ENCODE data around the gene TRDN.
"Not testable (repeated sequence)": the region's sequence is repeated elsewhere in the genome, so short reads cannot be mapped to it uniquely, and the experiment has no call there.

TRDN gene

DNA sequence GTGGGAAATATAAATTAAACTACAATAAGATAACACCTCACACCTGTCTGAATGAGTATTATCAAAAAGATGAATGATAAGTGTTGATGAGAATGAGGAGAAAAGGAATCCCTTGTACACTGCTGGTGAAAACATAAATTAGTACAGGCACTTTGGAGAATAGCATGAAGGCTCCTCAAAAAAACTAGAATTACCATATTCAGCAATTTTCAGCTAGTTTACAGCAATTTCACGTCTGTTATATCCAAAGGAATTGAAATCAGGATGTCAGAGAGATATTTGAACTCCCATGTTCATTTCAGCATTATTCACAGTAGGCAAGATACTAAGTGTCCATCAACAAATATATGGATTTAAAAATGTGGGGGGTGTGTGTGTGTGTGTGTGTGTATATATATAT lies 348.1 kb downstream of the TRDN start:
- DNase-seq (ENCODE audit: low read depth) = no peak

GRCh38 chr6:123276546-123276980 lies 360.2 kb downstream of the TRDN start:
- DNase-seq (ENCODE audit: low read depth) = no peak

GRCh38 chr6:123263981-123264380 lies 372.8 kb downstream of the TRDN start:
- DNase-seq (ENCODE audit: low read depth) = no peak

- DNase-seq (ENCODE audit: low read depth) = no peak
Measured at GRCh38 chr6:123240626-123241025, 396.1 kb downstream of the TRDN start.

DNA sequence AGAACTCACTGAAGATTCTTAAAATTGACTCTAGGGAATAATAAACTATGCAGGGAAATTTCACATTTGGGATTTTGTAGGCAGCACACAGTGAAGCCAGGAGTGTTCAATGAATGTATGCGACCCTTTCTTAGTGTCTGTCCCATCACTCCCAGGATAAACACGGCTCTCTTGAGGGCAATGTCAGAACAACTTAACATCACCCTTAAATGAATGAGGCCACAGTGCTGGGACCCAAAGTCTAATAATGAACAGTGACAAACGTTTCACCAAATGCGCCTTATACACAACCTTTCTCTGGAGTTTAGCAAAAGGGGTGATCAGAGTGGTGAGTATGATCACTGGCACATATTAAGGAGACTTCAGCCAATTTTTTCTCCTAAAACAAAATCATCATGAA lies 403.4 kb downstream of the TRDN start:
- DNase-seq (ENCODE audit: low read depth) = no peak

DNA sequence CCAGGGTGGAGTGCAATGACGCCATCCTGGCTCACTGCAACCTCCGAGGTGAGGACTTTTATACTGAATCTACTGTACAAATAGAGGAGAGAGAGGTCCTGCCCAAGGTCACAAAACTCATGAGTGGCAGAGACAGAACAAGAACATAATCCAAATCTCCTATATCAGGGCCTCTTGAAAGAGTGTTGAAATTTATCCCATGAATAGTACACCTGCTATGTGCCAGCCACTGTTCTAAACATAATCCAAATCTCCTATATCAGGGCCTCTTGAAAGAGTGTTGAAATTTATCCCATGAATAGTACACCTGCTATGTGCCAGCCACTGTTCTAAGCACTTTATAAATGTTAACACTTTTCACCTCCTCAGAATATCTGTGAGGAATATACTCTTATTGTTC lies 409.0 kb downstream of the TRDN start:
- not testable (repeated sequence) for DNase-seq (ENCODE audit: low read depth)

DNA sequence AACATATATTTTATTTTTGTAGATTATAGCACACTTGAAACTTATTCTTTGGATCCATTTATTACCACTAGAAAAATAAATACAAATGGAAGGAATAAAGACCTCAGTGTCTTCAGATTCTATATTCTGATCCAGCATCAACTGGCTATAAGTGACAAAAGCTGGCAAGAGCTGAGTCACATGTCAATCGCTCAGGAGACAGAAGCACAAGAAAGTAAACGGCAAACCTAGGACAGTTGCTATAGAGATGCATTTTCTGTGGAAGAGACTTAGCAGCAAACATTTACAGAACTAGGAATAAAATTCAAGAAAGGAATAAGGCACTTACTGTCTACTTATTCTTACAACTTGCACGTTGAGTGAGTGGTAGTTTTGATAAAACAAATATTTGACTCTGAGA lies 410.4 kb downstream of the TRDN start:
- DNase-seq (ENCODE audit: low read depth) = no peak

GRCh38 chr6:123224077-123224476 lies 412.7 kb downstream of the TRDN start:
- DNase-seq (ENCODE audit: low read depth) = no peak

GRCh38 chr6:123223461-123223860 lies 413.3 kb downstream of the TRDN start:
- DNase-seq (ENCODE audit: low read depth) = no peak

DNA sequence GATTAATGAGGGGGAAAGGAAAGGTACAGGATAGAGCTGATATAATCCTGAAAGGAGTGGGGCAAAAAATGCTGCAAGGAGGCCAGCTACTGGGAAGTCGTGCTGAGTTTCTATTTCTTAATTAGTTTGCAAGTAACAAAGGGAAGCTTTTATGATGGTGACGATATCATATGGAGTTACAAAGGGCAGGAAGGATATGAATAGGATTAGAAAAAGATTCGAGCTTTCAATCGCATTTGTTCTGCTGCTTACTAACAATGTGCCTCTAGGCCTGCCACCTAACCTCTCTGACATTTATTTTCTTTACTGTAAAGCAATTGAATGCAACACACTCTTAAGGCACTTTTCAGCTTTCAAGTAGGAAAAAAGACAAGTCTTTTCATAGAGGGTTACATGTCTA lies 421.5 kb downstream of the TRDN start:
- DNase-seq (ENCODE audit: low read depth) = no peak

DNA sequence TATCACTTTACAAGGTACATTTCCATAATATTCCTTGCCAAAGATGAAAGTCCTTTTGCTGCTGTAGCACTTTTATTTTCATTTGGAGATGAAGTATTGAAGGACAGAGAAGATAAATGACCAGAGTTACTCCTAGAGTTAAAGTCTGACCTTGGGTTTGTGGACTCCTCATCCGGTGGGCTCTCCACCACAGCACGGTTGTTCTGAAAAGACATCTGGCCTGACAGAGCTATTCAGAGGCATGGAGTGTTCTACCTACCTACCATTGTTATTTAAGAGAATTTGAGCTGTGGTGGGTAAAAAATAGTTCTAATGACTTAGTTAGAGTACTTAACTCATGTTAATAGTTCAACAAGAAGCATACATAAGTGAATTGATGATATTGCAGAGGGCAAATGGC lies 422.3 kb downstream of the TRDN start:
- DNase-seq (ENCODE audit: low read depth) = no peak

DNA sequence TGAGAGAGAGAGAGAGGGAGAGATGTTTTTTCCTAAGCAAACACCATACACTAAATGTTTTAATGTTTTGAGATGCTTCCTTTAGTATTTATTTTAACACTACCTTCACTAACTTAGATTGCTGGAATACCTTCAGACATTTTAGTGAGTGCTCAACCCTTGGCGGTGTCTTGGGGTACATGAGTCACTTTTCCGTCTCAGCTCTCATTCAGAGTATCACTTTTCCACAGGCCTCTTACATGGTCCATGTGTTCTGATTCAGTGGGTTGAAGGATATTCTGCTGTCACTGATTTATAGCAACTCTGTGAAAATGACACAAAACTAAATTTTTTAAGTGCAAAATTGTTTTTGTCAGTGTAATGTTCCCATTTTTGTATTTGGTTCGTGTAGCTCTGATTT lies 422.8 kb downstream of the TRDN start:
- no peak for DNase-seq (ENCODE audit: low read depth)

GRCh38 chr6:123211777-123212545 lies 424.8 kb downstream of the TRDN start:
- DNase-seq (ENCODE audit: low read depth) = no peak

DNA sequence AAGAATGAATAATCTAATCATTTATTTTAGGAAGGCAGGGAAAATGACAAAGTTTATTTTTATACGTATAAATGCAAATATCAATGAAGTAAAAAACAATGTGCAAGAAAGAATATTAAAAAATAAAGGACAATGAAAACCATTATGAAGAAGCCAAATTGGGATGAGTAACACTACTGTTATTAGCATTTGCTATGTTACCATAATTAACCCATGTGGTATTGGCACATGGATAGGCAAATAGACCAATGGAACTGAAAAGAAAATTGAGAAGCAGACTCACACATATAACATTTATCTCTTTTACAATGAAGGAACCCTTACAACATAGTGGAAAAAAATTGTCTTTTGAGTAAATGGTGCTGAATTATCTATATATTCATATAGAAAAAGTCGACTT lies 426.1 kb downstream of the TRDN start:
- no peak for DNase-seq (ENCODE audit: low read depth)

DNA sequence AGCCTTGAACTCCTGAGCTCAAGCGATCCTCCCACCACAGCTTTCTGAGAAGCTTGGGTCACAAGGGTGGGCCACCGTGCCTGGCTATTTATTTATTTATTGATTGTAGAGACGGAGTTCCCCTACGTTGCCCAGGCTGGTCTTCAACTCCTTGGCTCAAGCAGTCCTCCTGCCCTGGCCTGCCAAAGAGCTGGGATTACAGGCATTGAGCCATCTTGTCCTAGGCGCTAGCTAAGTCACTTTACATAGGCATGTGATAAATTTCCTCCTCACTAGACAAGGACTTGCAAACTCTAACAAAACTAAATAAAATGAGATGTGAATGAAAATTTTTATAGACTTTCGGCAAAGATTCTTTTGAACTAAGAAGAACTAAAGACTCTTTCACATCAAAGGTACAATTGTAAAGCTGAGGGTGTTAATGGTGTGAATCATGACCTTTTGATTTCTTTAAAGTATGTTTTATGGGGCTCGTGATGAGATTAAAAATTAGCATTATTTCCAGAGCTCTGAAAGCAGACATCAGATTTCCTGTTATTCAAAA lies 428.7 kb downstream of the TRDN start:
- no peak for DNase-seq (ENCODE audit: low read depth)

DNA sequence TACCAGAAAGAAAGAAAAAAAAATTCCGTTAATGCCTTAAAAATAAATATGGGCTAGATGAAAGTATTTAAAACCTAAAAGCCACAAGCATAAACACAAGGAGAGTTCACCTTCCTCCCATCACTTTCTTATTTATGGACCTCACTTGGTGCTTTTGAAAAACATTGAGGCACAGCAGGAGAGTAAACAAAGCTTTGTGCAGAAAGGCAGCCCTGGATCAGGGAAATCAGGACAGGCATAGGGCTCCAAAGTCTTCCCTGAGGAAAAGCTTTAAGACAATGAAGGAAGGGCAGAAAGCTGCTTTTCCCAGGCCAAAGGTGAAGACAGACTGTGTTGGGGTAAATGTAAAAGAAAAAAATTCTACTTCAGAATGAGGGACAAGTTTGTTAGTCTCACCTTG lies 432.8 kb downstream of the TRDN start:
- no peak for DNase-seq (ENCODE audit: low read depth)

- no peak for DNase-seq (ENCODE audit: low read depth)
Measured at GRCh38 chr6:123201869-123202372, 434.8 kb downstream of the TRDN start.

GRCh38 chr6:123193298-123193697 lies 443.5 kb downstream of the TRDN start:
- DNase-seq (ENCODE audit: low read depth) = no peak

- DNase-seq (ENCODE audit: low read depth) = no peak
Measured at GRCh38 chr6:123189816-123190215, 446.9 kb downstream of the TRDN start.

- DNase-seq (ENCODE audit: low read depth) = no peak
Measured at GRCh38 chr6:123182998-123183397, 453.8 kb downstream of the TRDN start.

DNA sequence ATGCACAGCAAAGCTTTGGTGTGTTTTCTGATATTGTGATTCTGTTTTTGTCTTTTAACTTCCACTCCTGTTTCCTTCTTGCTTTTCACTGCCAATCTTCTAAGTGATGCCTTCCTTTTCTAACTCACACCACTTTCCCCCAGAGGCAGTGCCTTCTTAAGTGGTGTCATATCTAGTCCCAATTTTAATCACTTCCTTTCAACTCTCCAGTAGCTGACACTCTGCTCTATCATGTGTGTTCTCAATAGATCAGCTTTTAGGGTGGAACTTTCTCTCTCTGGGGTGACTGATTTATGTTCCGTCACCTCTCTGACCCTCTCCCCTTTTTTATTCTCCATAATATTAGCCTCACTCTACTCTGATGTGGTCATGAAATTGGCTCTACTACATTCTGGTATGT lies 460.0 kb downstream of the TRDN start:
- DNase-seq (ENCODE audit: low read depth) = no peak

DNA sequence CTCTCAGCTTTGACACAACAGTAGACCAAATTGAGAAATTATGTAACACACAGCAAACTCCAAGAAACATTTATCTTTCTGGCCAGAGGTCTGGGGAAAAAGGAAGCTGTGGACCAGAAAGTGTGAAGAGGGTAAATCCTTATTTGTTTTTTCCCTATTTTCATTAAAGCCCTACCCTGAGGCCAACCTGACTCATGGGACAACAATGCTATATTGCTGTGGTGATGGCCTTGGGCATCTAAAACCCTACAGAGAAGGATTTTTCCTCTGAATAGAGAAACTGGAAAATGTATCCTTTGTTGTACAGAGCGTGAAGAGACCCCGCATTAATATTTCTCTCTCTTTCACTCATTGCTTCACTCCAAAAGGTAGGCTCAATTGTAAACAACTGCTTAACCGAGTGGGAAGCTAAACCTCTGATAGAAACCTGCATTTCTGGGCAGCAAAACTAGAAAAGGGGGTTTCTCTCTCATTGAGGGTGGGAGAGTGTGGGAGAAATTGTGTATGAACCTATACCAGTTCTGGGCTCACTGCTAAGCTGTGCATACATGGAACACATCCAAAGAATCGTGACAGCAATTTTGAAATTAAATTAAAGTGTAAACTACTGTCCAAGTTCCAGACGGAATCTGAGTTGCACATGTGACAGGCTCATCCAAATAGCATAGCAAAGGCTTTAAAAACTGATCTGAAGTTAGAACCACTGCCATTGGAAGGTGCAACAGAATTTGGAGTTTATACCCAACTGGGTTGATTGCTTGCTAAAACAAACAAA lies 465.2 kb downstream of the TRDN start:
- no peak for DNase-seq (ENCODE audit: low read depth)

- no peak for DNase-seq (ENCODE audit: low read depth)
Measured at GRCh38 chr6:123169774-123170095, 467.0 kb downstream of the TRDN start.

All from stromal cell of bone marrow (primary cell).